Ammon's horn (tissue), 1 donor: ENCODE data around the gene TXNRD2.

Source experiments
- DNase-seq: peaks from one replicate; pipeline ENCODE4 v3.0.0-alpha.2; 2016; ENCODE audit warnings: low spot score

Gene TXNRD2

GRCh38 chr22:19966908-19967750 is 25.5 kb upstream of the TXNRD2 start:
- DNase-seq = no peak

- DNase-seq = no peak
These were observed 24.4 kb upstream of the TXNRD2 start for GRCh38 chr22:19965771-19966709.

- DNase-seq = no peak
These were observed 23.2 kb upstream of the TXNRD2 start for GRCh38 chr22:19964701-19965386.

GRCh38 chr22:19963863-19964642 is 22.4 kb upstream of the TXNRD2 start:
- DNase-seq = no peak

GRCh38 chr22:19962909-19963806 is 21.5 kb upstream of the TXNRD2 start:
- no peak for DNase-seq

- DNase-seq = peak; percentile 90
These were observed 20.8 kb upstream of the TXNRD2 start for GRCh38 chr22:19962246-19962908.

GRCh38 chr22:19961868-19962245 is 20.2 kb upstream of the TXNRD2 start:
- DNase-seq = no peak

GRCh38 chr22:19961201-19961580 is 19.6 kb upstream of the TXNRD2 start:
- no peak for DNase-seq

- no peak for DNase-seq
These were observed 19.0 kb upstream of the TXNRD2 start for GRCh38 chr22:19960491-19961200.

- no peak for DNase-seq
These were observed 18.2 kb upstream of the TXNRD2 start for GRCh38 chr22:19959587-19960490.

GRCh38 chr22:19959043-19959586 is 17.5 kb upstream of the TXNRD2 start:
- no peak for DNase-seq

- DNase-seq = no peak
These were observed 16.7 kb upstream of the TXNRD2 start for GRCh38 chr22:19958083-19959042.

- no peak for DNase-seq
These were observed 15.8 kb upstream of the TXNRD2 start for GRCh38 chr22:19957445-19957844.

- DNase-seq = no peak
These were observed 13.9 kb upstream of the TXNRD2 start for GRCh38 chr22:19955241-19956128.

- DNase-seq = no peak
These were observed 9.7 kb upstream of the TXNRD2 start for GRCh38 chr22:19951346-19951745.
